Measurements from ENCODE around the gene ZNF692.
"Not testable (repeated sequence)": the region's sequence is repeated elsewhere in the genome, so short reads cannot be mapped to it uniquely, and the experiment has no call there.

The ZNF692 gene

DNA sequence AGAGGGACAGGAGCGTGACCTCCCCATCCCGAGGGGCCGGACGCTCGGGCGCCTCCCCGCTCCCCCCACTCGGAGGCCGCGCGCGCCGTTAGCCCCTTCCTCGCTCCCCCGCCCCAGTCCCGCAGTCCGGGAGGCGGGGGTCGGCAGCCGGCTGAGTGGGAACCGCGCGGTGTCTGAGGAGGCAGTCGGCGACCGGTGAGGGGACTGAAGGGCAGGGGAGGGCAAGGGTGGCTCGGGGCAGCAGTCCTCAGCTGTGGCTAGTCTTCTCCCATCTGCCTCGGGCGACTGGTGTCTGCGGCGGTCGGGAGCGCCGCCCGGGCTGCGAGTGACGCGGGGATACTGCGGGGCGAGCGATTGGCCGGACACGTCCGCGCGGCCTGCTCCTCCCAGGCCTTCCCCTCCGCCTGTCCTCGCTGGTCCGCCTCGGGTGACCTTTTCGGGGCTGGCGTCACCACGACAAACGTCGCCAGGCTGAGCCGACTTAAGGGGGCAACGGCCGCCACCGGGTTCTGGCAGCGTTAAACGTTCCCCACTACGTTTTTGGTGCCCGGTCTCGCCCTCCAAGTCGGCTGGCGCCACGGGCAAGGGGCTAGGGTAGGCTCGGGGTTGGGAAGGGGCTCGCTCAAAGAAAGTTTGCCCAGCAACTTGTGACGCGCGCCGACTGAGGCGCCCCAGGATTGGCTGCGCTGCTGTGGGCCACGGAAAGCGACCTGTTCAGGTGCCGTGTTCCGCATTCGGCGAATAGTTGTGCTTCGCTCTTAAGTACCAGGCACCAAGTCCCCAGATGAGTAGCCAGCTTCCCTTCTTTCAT is 20.3 kb downstream of the ZNF692 start:
- no peak for TF ChIP-seq CTCF (IDR thresholded peaks at IDR 0.05; ENCODE audit: low read depth, low read length, missing control alignments)
- peak; percentile 54 for DNase-seq (ENCODE audit: low read depth)
- in situ Hi-C loops (cut with HindIII; ENCODE audit: low sequenced_read_pairs), result no loop called here
- H3K4me3 ChIP-seq (ENCODE audit: low read depth, low read length), result peak overlapping the region; percentile 77

- peak within 1 kb of the TSS; percentile 77 for H3K4me3 ChIP-seq (ENCODE audit: low read depth, low read length)
- peak; percentile 93 for DNase-seq (ENCODE audit: low read depth)
- in situ Hi-C loops (cut with HindIII; ENCODE audit: low sequenced_read_pairs), result no loop called here
- TF ChIP-seq CTCF (IDR thresholded peaks at IDR 0.05; ENCODE audit: low read depth, low read length, missing control alignments), result no peak
Measured at GRCh38 chr1:248837781-248838356, 21.0 kb downstream of the ZNF692 start, which contains the start of gene ZNF672. Gene ZNF672 (plus strand): TSS chr1:248838224. CDS start chr1:248847275, 9,051 bp downstream.

DNA sequence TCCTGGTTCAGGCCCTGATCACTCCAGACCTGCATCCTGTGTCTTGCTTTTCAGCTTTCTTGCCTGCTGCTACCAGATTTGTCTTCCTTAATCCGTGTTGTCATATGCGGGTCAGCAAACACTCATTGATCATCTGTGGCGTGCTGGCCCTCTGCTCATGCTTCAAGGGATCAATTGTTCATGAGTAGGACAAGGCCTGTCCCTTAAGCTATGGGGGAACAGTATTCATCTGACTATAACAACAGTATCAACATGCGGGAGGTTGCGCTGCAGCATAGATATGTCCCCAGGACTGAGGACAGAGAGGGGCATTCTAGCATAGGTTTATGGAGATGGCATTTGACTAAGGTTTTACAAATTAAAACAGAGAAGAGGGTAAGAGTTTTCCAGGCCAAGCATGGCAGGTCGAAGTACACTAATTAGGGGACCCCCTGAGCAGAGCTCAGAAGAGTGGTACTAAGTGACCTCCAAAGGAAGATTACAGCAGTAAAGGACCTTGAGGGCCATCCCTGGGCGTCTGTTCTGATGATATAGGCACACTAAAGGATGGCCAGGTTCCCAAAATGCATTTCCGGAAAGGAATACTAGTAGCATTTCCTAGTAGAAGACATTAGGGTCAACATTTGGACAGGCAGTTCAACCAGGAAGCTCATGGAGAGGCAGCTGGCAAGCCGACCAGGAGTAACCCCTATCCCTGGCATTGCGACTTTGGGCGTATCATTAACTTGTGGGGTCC is 21.7 kb downstream of the ZNF692 start:
- peak overlapping the region; percentile 77 for H3K4me3 ChIP-seq (ENCODE audit: low read depth, low read length)
- in situ Hi-C loops (cut with HindIII; ENCODE audit: low sequenced_read_pairs), result no loop called here
- TF ChIP-seq CTCF (IDR thresholded peaks at IDR 0.05; ENCODE audit: low read depth, low read length, missing control alignments), result no peak
- no peak for DNase-seq (ENCODE audit: low read depth)

- TF ChIP-seq CTCF (IDR thresholded peaks at IDR 0.05; ENCODE audit: low read depth, low read length, missing control alignments), result no peak
- H3K4me3 ChIP-seq (ENCODE audit: low read depth, low read length), result no peak overlapping the region
- in situ Hi-C loops (cut with HindIII; ENCODE audit: low sequenced_read_pairs), result no loop called here
- no peak for DNase-seq (ENCODE audit: low read depth)
Measured at GRCh38 chr1:248834343-248834940, 24.4 kb downstream of the ZNF692 start.

DNA sequence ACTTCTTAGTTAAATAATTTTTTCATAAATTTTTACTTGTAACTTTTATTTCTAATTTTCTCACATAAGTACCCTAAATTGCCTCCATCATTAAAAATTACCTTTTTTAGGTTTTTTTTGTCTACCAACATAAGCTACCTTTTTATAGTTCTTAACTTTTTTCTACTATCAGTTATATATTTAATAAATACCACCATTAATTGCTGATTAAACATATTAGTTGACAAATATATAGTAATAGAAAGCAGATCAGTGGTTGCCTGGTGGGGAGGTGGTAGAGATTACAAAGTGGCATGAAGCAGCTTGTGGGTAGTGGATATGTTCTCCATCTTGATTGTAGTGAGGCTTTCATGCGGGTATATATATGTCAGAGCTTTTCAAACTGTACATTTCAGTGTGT is 27.0 kb downstream of the ZNF692 start:
- no peak for DNase-seq (ENCODE audit: low read depth)
- H3K4me3 ChIP-seq (ENCODE audit: low read depth, low read length), result no peak overlapping the region
- in situ Hi-C loops (cut with HindIII; ENCODE audit: low sequenced_read_pairs), result no loop called here
- no peak for TF ChIP-seq CTCF (IDR thresholded peaks at IDR 0.05; ENCODE audit: low read depth, low read length, missing control alignments)

DNA sequence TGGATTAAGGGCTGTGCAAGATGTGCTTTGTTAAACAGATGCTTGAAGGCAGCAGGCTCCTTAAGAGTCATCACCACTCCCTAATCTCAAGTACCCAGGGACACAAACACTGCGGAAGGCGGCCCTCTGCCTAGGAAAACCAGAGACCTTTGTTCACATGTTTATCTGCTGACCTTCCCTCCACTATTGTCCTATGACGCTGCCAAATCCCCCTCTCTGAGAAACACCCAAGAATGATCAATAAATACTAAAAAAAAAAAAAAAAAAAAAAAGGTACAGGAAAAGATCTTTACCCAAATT is 28.2 kb downstream of the ZNF692 start:
- in situ Hi-C loops (cut with HindIII; ENCODE audit: low sequenced_read_pairs); DNase-seq (ENCODE audit: low read depth); H3K4me3 ChIP-seq (ENCODE audit: low read depth, low read length): not testable (repeated sequence)
